H1 (cell line): ENCODE results near the gene CAV3.

Experiments used
- ATF3 ChIP-seq: IDR thresholded peaks from 2 replicates; pipeline ENCODE4 v1.6.1; 2011; ENCODE audit warnings: low read depth, mild to moderate bottlenecking, low read length; ENCODE audit not compliant: insufficient read depth
- BACH1 ChIP-seq: IDR thresholded peaks from 2 replicates; pipeline ENCODE4 v1.6.1; 2012; ENCODE audit warnings: low read length, improper control_type of control experiment
- CHD2 ChIP-seq: IDR thresholded peaks from 2 replicates; pipeline ENCODE4 v1.6.1; 2012; ENCODE audit warnings: low read length, improper control_type of control experiment
- CTCF ChIP-seq, 3 experiments: IDR thresholded peaks; 1 replicate in 2 of 3; 2 replicates in 1 of 3; pipeline versions ENCODE4 v1.5.1 to v1.6.1; 2011; ENCODE audit warnings: low read length in 3 of 3, mild to moderate bottlenecking in 3 of 3, inconsistent platforms in 2 of 3, low read depth in 1 of 3, moderate library complexity in 1 of 3; ENCODE audit not compliant: insufficient read depth in 1 of 3; ENCODE audit errors: control extremely low read depth in 1 of 3
- EGR1 ChIP-seq: IDR thresholded peaks from 2 replicates; pipeline ENCODE4 v1.6.1; 2011; ENCODE audit warnings: low read depth, low read length, borderline replicate concordance
- EZH2 ChIP-seq: fragments of 200-600 bp; sonication (generic); IDR thresholded peaks from 2 replicates; pipeline ENCODE4 v1.7.1; 2012; ENCODE audit warnings: low read depth, mild to moderate bottlenecking, moderate library complexity, low read length, inconsistent platforms; ENCODE audit not compliant: severe bottlenecking
- MAFK ChIP-seq: IDR thresholded peaks from 2 replicates; pipeline ENCODE4 v1.6.1; 2012; ENCODE audit warnings: low read depth, mild to moderate bottlenecking, improper control_type of control experiment, low read length
- POLR2A ChIP-seq, 2 experiments: IDR thresholded peaks; 1 replicate in 1 of 2; 2 replicates in 1 of 2; pipeline ENCODE4 v1.6.1; 2011; ENCODE audit warnings: low read depth in 2 of 2, low read length in 2 of 2, mild to moderate bottlenecking in 2 of 2; ENCODE audit errors: control extremely low read depth in 1 of 2
- RBBP5 ChIP-seq: IDR thresholded peaks from 2 replicates; pipeline ENCODE4 v1.7.1; 2012; ENCODE audit warnings: low read depth, mild to moderate bottlenecking, inconsistent platforms, low read length, moderate library complexity, borderline replicate concordance
- SIN3A ChIP-seq, 2 experiments: IDR thresholded peaks in 1 of 2; conservative IDR thresholded peaks in 1 of 2; 2 replicates each; pipeline ENCODE4 v1.6.1; 2011 to 2012; ENCODE audit warnings: low read length in 2 of 2, improper control_type of control experiment in 1 of 2, low read depth in 1 of 2, mild to moderate bottlenecking in 1 of 2
- TAF1 ChIP-seq: IDR thresholded peaks from 2 replicates; pipeline ENCODE4 v1.6.1; 2011; ENCODE audit warnings: mild to moderate bottlenecking, low read depth, low read length

- TF ChIP-seq CTCF (IDR thresholded peaks at IDR 0.05; ENCODE audit: control extremely low read depth in 1 of 3, insufficient read depth in 1 of 3, low read depth in 1 of 3, low read length in 3 of 3) (no peak), EGR1 (no peak), TAF1 (no peak), CHD2 (no peak), EZH2 (no peak), POLR2A (IDR thresholded peaks at IDR 0.05; ENCODE audit: control extremely low read depth in 1 of 2, low read depth in 2 of 2, low read length in 2 of 2) (no peak), BACH1 (no peak), SIN3A (conservative IDR thresholded peaks at IDR 0.05 in 1 of 2, IDR thresholded peaks at IDR 0.05 in 1 of 2; ENCODE audit: low read depth in 1 of 2, low read length in 2 of 2) (no peak), RBBP5 (no peak), MAFK (no peak), ATF3 (no peak)
These were observed 12.2 kb downstream of the CAV3 start for GRCh38 chr3:8745619-8746370.
